ENCODE data around the gene CENPS.

DNA sequence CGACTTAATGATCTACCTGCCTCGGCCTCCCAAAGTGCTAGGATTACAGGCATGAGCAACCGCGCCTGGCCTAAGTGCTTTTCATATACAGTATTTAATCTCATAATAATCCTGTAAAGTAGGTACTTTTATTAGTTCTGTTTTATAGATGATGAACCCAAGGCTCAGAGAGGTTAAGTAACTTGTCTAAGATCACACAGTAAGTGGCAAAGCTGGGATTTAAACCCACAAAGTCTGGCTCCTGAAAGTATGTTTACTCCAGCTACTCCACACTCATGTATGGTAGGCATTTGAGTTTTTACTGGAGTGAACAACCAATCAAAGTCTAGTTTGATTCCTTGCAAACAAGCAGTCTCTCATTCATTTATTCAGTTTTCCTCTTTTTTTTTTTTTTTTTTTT lies 39.8 kb downstream of the CENPS start:
- TF ChIP-seq, protein P1, sequence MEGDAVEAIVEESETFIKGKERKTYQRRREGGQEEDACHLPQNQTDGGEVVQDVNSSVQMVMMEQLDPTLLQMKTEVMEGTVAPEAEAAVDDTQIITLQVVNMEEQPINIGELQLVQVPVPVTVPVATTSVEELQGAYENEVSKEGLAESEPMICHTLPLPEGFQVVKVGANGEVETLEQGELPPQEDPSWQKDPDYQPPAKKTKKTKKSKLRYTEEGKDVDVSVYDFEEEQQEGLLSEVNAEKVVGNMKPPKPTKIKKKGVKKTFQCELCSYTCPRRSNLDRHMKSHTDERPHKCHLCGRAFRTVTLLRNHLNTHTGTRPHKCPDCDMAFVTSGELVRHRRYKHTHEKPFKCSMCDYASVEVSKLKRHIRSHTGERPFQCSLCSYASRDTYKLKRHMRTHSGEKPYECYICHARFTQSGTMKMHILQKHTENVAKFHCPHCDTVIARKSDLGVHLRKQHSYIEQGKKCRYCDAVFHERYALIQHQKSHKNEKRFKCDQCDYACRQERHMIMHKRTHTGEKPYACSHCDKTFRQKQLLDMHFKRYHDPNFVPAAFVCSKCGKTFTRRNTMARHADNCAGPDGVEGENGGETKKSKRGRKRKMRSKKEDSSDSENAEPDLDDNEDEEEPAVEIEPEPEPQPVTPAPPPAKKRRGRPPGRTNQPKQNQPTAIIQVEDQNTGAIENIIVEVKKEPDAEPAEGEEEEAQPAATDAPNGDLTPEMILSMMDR (IDR thresholded peaks at IDR 0.05; ENCODE audit: insufficient read depth, low read length), result no peak
- TF ChIP-seq, protein P2, sequence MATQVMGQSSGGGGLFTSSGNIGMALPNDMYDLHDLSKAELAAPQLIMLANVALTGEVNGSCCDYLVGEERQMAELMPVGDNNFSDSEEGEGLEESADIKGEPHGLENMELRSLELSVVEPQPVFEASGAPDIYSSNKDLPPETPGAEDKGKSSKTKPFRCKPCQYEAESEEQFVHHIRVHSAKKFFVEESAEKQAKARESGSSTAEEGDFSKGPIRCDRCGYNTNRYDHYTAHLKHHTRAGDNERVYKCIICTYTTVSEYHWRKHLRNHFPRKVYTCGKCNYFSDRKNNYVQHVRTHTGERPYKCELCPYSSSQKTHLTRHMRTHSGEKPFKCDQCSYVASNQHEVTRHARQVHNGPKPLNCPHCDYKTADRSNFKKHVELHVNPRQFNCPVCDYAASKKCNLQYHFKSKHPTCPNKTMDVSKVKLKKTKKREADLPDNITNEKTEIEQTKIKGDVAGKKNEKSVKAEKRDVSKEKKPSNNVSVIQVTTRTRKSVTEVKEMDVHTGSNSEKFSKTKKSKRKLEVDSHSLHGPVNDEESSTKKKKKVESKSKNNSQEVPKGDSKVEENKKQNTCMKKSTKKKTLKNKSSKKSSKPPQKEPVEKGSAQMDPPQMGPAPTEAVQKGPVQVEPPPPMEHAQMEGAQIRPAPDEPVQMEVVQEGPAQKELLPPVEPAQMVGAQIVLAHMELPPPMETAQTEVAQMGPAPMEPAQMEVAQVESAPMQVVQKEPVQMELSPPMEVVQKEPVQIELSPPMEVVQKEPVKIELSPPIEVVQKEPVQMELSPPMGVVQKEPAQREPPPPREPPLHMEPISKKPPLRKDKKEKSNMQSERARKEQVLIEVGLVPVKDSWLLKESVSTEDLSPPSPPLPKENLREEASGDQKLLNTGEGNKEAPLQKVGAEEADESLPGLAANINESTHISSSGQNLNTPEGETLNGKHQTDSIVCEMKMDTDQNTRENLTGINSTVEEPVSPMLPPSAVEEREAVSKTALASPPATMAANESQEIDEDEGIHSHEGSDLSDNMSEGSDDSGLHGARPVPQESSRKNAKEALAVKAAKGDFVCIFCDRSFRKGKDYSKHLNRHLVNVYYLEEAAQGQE (IDR thresholded peaks at IDR 0.05; ENCODE audit: insufficient replicate concordance, low read depth), result no peak
- no peak for TF ChIP-seq POLR2AphosphoS5 (IDR thresholded peaks at IDR 0.05; ENCODE audit: low read depth)
- TF ChIP-seq GABPA (IDR thresholded peaks at IDR 0.05; ENCODE audit: low read depth), result no peak

Measured in HL-60 (cell line).